HG03060 (cell line): Measurements from ENCODE around the gene TOMM22.

Experiments used
- ATAC-seq: cut with Tn5 transposase; IDR thresholded peaks from one replicate; pipeline ENCODE4 v1.9.1; 2021; ENCODE audit warnings: low read depth, moderate number of reproducible peaks; ENCODE audit not compliant: unreplicated experiment

TOMM22 gene

DNA sequence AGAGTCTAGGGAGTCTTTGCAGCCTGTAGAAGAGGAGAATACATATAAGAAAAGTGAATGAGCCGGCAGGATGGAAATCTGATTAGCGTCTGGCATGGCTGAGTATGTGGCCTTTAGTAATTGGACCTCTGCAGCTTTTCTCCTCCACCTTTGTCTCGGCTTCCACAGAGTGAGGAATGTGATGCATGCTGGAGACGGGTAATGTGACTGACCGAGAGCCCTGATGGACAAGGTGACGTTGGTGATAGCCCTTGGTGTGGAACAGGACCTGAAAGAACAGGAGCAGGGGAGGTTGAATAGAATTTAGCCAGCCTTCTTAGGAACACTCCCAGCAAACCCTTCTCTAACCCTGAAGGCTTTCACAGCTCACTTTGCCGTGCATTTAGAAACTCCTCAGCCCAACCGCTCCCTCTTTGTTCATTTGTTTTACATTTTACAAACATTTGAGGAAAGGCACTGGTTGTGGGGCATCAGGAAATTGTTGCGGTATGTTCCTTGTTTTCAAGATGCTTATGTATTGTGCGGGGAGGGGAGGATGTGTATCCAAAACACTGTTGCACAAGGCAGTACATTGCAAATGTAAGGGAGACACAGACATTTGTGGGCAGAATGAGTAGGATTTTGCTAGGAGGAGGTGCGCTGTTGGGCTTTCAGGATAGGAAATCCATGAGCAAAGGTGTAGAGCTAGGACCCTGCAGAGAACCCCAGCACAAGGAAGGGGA lies 30.9 kb downstream of the TOMM22 start:
- ATAC-seq, result no peak

DNA sequence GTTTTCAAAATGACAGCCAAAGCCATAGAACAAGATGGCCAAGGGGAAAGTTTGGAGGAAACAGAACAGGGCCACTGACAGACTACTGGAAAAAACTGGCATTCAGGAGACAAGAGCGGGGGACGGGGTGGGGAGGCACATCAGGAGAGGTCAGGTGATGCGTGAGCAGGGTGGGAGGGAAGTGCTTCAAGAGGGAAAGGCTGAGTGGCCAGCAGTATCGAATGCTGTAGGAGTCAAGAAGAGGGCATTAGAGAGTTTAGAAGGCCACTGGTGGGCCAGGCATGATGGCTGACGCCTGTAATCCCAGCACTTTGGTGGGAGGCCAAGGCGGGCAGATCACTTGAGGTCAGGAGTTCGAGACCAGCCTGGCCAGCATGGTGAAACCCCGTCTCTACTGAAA lies 32.2 kb downstream of the TOMM22 start:
- ATAC-seq, result no peak

DNA sequence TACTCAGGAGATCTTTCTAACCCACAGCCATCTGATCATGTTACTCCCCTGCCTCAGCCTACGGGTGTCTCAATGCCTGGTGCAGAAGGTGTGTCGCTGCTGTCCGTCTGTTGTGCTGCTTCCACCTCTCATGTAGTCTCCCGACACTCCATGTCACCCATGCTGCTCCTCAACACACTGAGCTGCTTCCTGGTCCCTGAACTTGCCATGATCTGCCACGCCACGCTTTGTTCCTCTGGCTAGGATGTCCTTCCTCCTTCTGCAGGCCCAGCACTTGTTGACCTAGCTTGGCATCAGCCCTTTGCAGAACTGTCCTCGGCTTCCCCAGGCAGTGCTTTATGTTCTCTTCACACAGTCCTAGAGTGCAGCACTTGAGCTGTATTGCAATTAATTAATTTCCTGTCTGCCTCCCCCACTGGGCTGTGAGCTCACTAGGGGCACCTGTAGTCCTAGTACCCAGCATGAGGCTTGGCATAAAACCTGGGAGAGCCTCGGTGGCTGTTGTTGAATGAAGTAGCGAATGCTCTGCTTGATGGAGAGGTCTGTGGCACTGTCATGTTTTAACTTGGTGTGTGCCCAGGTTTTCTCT lies 33.5 kb downstream of the TOMM22 start:
- no peak for ATAC-seq

DNA sequence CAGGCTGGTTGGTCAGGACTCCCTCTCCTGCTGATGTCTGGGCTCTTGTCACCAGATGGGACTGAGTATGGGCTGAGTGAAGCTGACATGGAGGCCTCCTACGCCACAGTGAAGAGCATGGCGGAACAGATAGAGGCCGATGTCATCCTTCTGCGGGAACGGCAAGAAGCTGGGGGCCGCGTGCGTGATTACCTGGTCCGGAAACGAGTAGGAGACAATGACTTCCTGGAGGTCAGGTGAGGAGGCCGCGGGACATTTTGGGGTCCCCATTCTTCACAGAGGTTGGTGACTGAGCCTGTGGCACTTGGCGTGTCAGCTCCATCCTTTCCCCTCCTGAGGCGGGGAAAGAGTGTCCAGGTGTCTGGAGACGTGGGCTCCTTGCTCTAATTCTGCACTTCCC lies 34.1 kb downstream of the TOMM22 start:
- no peak for ATAC-seq

DNA sequence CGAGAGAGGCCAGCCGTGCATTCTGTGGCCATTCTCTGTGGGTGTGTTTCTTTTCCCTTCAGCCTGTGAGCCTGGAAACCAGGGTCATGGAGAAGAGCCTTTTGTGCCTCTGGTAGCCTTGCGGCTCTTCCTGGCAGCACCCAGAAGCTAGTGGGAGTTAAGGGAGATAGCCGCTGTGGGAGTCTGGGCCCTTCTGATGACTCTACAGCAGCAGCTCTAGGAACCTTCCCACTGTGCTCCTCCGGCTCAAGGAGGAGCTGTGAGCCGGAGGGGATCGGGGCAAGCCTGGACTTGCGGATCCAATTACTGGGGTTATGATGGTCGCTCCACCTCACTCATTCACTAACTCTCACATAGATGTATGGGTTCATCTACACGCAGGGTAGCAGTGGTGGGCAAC lies 34.5 kb downstream of the TOMM22 start:
- ATAC-seq, result no peak

DNA sequence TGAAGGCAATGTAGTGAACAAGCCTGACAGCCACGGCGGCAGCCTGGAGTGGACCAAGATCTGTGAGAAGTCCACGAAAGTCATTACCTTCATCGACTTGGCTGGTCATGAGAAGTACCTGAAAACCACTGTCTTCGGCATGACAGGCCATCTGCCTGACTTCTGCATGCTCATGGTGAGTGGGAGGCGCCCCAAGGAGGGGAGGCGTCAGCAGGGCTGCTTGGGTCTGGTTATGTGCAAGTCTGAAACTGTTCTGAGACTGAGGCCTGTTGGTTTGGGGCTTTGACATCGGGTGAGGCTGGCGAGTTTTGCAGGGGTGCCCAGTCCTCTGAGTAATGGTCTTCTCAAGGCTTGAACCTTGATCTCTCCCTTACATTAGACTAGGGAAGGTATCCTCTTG lies 35.1 kb downstream of the TOMM22 start:
- no peak for ATAC-seq

DNA sequence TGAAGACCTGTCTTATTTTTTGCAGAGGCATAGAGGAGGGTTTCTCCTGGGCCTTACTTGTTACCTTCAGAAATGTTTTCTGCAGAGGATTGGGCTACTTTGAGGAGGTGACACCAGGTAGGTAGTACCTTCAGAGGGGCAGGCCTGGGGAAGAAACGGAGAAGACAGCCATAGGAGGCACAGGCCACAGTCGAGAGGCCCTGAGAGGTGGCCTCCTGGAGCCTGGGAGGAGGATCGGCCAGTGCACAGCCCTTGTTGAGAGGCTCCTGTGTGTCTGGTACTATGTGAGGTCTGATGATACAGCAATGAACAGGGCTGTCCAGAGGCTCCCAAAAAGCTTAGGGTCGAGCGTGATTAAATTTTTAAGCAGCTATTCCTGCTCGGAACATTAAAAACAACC lies 35.5 kb downstream of the TOMM22 start:
- ATAC-seq, result no peak

DNA sequence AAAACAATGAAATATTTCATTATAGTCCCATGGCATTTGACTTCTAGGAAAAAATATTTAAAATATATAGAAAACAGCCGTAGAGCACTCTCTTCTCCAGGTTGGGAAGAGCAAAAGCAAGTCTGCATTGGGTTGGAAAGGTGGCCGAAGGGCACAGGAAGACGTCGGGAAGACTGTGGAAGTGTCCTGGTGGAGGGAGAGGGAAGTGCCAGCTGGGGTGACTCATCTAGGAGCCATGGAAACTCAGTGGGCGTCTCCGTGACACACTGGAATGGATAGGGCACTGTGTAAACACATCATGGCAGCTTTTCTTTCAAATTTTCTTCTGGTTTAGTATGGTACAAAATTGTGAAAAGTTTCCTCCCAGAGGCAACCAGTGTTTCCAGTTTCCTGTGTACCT lies 36.7 kb downstream of the TOMM22 start:
- ATAC-seq, result no peak

DNA sequence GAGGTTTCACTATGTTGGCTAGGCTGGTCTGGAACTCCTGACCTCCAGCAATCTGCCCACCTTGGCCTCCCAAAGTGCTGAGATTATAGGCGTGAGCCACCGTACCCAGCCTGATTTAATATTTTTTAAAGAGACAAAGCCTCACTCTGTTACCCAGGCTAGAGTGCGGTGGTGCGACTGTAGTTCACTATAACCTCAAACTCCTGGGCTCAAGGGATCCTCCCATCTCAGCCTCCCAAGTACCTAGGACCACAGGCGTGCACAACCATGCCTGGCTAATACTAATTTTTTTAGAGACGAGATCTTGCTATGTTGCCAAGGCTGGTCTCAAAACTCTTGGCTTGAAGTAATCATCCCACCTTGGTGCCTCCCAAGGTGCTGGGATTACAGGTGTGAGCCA lies 37.4 kb downstream of the TOMM22 start:
- ATAC-seq, result no peak

DNA sequence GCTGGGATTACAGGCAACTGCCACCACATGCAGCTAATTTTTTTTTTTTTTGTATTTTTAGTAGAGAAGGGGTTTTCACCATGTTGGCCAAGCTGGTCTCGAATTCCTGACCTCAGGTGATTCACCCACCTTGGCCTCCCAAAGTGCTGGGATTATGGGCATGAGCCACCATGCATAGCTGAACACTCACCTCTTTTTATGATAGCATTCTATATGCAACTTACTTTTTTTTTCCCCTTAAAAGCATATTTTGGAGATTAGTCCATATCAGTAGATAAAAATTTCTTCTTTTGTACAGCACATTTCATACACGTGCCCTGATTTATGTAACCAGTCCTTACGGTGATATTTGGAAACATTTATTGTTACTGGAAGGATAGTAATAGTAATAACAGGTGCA lies 38.6 kb downstream of the TOMM22 start:
- no peak for ATAC-seq

DNA sequence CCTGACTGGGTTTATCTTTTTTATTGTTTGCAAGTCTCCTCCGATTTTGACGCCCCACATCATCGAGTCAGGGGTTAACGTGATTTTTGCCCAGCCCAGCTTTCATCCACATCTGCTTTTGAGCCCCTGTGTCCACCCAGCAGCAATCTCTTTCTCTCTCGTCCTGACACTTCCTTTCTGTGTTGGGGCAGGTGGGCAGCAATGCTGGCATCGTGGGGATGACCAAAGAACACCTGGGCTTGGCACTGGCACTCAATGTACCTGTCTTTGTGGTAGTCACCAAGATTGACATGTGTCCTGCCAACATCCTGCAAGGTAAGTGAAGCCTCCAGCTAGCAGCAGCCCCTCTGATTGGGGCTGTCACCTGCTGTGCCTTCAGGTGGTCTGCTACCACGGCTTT lies 39.8 kb downstream of the TOMM22 start:
- no peak for ATAC-seq

DNA sequence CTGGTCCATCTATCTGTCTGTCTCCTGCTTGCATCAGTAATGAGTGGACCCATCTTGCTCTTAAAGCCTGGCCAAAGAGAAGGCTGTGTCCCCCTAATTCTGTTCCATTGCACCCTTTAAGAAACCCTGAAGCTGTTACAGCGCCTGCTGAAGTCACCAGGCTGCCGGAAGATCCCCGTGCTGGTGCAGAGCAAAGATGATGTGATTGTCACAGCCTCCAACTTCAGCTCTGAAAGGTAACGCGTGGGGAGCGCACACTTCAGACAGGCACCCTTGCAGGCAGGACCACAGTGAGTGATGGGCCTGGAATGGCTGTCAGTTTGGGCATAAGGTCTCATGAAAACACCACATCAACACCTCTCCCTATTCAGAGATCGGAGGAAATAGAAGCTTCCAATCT lies 42.4 kb downstream of the TOMM22 start:
- ATAC-seq, result no peak

DNA sequence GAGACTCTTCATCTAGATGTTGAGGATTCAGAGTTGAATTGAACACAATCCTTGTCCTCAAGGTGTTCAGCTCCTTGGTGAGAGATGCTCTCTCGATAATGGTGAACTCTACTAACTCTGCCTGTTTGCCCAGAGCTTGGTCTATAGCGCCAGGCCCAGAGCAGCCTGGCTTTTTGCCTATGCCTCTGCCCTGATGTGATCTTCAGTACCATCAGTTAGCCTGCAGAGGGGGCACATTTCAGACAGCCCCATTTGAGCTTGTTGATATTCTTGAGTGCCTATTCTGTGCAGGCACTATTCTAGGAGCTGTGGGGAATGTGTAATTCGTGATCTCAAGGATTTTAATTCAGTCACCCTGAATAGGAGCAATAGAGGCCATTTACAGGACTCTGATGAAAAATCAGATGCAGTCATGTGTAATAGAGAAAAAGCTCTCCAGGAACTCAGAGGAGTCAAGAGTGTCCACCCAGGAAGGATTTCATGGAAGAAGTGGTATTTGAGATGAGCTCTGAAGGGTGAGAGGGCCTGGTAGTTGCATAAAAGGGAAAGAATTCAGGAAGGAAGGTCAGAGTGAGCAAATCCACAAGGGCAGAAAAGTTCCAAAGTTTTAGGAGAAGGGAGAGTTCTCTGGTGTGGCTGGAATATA lies 43.3 kb downstream of the TOMM22 start:
- ATAC-seq, result no peak

DNA sequence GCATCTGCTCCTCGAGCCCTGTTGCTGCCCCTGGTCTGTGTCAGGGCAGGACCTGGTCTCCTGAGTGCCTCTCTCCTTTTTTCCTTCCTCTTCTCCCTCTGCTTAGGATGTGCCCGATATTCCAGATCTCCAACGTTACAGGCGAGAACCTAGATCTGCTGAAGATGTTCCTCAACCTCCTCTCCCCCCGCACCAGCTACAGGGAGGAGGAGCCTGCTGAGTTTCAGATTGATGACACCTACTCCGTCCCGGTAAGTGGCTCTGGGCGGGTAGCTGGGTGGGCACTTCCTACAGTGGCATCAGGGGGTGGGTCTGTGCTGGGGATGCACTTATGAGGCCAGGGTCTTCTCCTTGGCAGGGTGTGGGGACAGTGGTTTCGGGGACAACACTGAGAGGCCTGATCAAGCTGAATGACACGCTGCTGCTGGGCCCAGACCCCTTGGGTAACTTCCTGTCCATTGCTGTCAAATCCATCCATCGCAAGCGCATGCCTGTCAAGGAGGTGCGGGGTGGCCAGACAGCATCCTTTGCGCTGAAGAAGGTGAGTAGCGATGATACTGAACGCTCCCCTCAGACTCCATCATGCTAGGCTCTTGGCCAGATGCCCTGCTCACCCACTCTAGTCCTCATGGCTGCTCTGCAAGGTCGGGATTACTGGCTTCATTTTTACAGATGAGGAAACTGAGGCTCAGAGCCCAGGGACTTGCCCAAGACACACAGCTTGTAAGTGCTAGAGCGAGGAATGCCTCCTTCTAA lies 44.3 kb downstream of the TOMM22 start:
- ATAC-seq, result no peak

DNA sequence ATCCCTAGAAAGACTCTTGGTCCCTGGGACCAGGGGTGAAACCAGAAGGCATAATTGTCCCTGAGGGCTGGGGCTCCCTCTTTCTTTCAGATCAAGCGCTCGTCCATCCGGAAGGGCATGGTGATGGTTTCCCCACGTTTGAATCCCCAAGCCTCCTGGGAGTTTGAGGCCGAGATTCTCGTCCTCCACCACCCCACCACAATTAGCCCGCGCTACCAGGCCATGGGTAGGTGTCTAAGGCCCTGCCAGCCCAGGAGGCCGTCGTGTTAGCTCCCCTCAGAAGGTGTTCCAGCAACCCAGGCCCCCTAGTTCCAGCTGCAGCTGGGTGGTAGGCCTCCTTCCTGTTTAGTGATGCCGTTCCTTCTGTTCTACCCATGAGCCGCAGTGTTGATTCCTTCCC lies 45.4 kb downstream of the TOMM22 start:
- ATAC-seq, result no peak

DNA sequence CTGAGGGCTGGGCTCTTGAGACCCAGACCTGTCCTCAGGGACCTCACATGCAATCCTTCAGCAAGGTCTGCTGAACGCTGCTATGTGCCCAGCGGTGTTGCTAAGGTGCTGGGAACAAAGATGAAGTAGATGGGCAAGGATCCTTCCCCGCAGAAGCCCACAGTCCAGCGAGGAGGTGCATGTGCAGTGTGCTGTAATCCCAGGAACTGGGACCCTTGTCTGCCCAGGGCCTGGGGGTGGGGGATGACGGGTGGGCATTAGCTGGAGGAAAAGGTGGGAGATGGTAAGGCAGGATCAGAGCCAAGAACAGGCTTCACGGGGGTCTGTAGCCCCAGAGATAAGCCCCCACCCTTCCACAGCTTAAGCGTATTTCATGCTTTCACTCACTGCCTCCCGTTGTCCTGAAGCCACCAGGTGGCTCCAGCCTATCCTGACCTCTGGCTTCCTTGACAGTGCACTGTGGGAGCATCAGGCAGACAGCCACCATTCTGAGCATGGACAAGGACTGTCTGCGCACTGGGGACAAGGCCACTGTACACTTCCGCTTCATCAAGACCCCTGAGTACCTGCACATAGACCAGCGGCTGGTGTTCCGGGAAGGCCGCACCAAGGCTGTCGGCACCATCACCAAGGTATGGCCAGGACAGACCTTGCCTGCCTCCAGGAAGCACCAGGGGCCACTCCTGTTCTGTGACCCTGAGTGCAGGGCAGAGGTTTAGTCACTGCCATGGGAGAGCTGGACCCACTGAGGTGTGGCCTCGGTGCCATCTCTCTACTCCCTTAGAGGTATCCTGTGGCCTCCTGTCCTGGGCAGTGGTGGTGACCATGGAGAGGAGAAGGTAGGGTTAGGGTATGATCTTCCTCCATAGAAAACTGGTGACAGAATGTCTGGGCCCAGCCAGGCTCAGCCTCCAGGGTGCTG lies 46.0 kb downstream of the TOMM22 start:
- ATAC-seq, result no peak

DNA sequence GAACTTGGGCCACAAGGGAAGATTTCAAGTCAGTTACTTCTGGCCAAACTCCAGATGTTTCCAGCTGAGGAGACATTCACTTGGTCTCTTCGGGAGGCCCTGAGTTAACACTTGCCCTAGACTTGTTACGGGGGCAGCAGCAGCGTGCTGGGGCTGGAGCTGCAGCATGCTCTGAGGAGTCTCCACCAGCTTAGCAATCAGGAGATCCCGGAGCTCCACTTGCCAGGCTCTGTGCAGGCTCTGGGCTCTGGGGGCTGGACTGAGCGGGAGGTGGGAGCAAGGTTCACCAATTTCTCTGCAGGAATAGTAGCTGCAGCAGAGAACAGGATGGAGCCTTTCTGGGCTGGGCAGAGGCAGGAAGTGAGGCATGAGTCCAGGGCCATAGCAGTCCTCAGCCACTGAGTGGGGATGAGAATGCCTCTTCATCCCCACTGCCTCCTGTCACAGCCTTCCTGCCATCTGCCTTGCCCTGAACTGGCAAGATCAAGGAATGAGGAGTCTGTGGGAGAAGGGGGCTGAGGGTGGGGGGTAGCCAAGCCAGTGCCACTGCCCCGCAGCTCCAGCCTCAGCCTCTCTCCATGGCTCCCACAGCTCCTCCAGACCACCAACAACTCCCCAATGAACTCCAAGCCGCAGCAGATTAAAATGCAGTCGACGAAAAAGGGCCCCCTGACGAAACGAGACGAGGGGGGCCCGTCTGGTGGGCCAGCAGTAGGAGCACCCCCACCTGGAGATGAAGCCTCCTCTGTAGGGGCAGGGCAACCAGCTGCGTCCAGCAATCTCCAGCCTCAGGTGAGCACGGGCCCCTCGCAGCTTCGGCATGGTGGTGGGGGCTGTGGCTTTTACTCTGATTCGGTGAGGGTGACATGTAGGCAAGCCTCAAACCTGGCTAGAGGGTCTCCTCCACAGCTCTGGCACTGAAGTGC lies 47.4 kb downstream of the TOMM22 start:
- ATAC-seq, result no peak

DNA sequence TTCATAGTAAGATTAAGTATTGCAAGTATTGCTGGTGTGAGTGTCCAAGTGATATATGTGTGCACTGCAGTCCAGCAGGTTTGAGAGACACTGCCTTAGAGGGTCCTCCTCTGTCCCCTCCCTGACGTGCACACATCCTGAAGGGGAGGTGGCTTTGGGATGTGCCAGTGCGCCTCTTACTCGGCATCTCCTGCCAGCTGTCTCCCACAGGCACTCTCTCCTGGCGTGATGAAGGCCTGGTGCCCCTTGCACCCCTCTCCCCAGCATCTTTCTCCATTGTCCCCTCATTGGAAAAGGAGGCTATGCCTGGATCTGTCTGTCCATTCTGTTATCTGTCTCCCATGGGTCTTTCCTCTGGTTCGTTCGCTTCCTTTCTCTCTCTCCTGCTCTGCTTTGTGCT lies 48.2 kb downstream of the TOMM22 start:
- ATAC-seq, result no peak

DNA sequence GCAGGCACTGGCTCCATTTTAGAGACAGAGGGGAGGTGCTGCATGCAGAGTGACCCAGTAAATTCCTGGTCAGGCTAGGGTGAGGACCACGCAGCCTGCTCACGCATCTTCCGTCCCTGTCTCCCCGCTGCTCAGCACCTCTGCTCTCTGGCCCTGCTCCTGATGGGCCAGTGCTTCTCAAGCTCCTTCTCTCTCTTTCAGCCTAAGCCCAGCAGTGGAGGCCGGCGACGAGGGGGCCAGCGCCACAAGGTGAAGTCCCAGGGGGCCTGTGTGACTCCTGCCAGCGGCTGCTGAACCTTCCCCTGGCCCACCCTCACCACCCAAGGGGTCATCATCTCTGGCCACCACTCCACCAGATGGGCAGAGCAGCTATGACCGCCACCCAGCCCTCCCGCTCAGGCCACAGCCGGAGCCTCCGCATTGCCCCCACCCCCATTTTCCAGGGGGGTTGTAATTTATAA lies 48.7 kb downstream of the TOMM22 start:
- no peak for ATAC-seq
